Measurements from ENCODE around the gene SLC30A4.

DNA sequence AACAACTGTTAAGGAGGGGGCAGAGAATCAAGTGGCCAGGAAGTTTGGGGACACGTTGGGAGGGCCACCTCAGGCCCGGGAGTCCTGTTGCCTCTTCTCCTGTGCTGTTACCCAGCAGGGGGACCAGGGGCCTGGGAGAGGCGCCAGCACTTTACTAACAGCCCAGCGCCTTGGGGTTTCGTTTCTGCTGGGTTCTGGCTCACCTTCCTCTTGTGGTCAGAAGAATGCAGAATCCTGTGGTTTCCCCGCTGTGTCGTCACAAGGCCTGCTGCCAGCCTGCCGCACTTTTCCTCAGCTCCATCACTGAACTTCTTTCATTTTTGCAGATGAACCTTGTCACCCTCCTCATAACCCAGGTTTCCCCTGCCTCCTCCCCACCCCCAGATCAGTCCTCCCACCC is 67.7 kb downstream of the SLC30A4 start:
- TF ChIP-seq, protein P1, sequence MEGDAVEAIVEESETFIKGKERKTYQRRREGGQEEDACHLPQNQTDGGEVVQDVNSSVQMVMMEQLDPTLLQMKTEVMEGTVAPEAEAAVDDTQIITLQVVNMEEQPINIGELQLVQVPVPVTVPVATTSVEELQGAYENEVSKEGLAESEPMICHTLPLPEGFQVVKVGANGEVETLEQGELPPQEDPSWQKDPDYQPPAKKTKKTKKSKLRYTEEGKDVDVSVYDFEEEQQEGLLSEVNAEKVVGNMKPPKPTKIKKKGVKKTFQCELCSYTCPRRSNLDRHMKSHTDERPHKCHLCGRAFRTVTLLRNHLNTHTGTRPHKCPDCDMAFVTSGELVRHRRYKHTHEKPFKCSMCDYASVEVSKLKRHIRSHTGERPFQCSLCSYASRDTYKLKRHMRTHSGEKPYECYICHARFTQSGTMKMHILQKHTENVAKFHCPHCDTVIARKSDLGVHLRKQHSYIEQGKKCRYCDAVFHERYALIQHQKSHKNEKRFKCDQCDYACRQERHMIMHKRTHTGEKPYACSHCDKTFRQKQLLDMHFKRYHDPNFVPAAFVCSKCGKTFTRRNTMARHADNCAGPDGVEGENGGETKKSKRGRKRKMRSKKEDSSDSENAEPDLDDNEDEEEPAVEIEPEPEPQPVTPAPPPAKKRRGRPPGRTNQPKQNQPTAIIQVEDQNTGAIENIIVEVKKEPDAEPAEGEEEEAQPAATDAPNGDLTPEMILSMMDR (IDR thresholded peaks at IDR 0.05): no peak
- TF ChIP-seq POLR2A (IDR thresholded peaks at IDR 0.05): no peak

Measured in suprapubic skin (tissue), 3 donors.